Cardiac muscle cell (in vitro differentiated cells and primary cell): ENCODE data around the gene MORN5. TPM values are rescaled to one million over a fixed set of nuclear protein-coding genes. Genes with fewer than 3 reads are reported as not detected.

Experiments
- DNase-seq, 2 donors: peaks; one replicate each; pipeline versions ENCODE4 v3.0.0 to v3.0.0-alpha.2; 2010 to 2017; ENCODE audit warnings: low read depth in 1 of 2, low spot score in 1 of 2
- H3K27ac ChIP-seq: fragments of 200-600 bp; sonication (generic); 2 replicates; pipeline ENCODE4 v1.5.1; 2016
- H3K27me3 ChIP-seq: fragments of 200-600 bp; sonication (generic); 2 replicates; pipeline ENCODE4 v1.6.0; 2016; ENCODE audit warnings: control low read depth
- H3K36me3 ChIP-seq: fragments of 200-600 bp; sonication (generic); 2 replicates; pipeline ENCODE4 v1.5.1; 2016; ENCODE audit warnings: control low read depth
- H3K4me1 ChIP-seq: fragments of 200-600 bp; sonication (generic); 2 replicates; pipeline ENCODE4 v1.8.1; 2017; ENCODE audit warnings: low read depth, mild to moderate bottlenecking, mixed run types
- H3K4me3 ChIP-seq: fragments of 200-600 bp; sonication (generic); 2 replicates; pipeline ENCODE4 v1.5.1; 2016; ENCODE audit warnings: mild to moderate bottlenecking
- H3K9me3 ChIP-seq: fragments of 200-600 bp; sonication (generic); 2 replicates; pipeline ENCODE4 v1.5.1; 2017; ENCODE audit warnings: low read depth, mild to moderate bottlenecking, control low read depth
- CTCF ChIP-seq: IDR thresholded peaks from 2 replicates; pipeline ENCODE4 v1.5.1; 2012; ENCODE audit warnings: low read depth, mild to moderate bottlenecking, low read length
- polyA plus RNA-seq: library from polyadenylated mRNA; unstranded; fragments of >200 nt; fragmentation: Nextera tagmentation; extraction: Ambion mirVana; gene quantifications from 2 replicates; pipeline ENCODE4 v1.2.1, GENCODE V29; 2016
- total RNA-seq: library from RNA; depleted of rRNA; stranded (reverse); fragments of >200 nt; gene quantifications from 2 replicates; pipeline ENCODE4 v1.2.3, GENCODE V29; 2016

The MORN5 gene
- total and polyA plus RNA-seq, 2 experiments from 2014 or later = not detected

- no peaks in the 10 kb centered on the region for H3K4me1 ChIP-seq
- peaks cover 35% of the 10 kb centered on the region for H3K27me3 ChIP-seq
- no peaks in the 10 kb centered on the region for H3K36me3 ChIP-seq
- no peak for TF ChIP-seq CTCF
- DNase-seq = peak in 1 of 2 donors; percentile 24
- H3K4me3 ChIP-seq = no peak overlapping the region
- H3K9me3 ChIP-seq = no peaks in the 10 kb centered on the region
- no peak overlapping the region for H3K27ac ChIP-seq
These were observed 34.0 kb upstream of the MORN5 start for GRCh38 chr9:122125509-122126330.

GRCh38 chr9:122126331-122127261, 33.1 kb upstream of the MORN5 start:
- Histone ChIP-seq H3K4me3 (peak overlapping the region; percentile 10), H3K27me3 (peaks cover 35% of the 10 kb centered on the region), H3K4me1 (no peaks in the 10 kb centered on the region), H3K27ac (no peak overlapping the region), H3K9me3 (no peaks in the 10 kb centered on the region), H3K36me3 (no peaks in the 10 kb centered on the region)
- peak in 1 of 2 donors; percentile 46 for DNase-seq
- peak; percentile 34 for TF ChIP-seq CTCF

- Histone ChIP-seq H3K4me3 (no peak overlapping the region), H3K36me3 (no peaks in the 10 kb centered on the region), H3K27me3 (peaks cover 35% of the 10 kb centered on the region), H3K9me3 (no peaks in the 10 kb centered on the region), H3K4me1 (no peaks in the 10 kb centered on the region), H3K27ac (no peak overlapping the region)
- no peak for TF ChIP-seq CTCF
- no peak for DNase-seq
These were observed 32.3 kb upstream of the MORN5 start for GRCh38 chr9:122127396-122127798.

- peaks cover 35% of the 10 kb centered on the region for H3K27me3 ChIP-seq
- no peak overlapping the region for H3K27ac ChIP-seq
- no peak for TF ChIP-seq CTCF
These were observed 31.4 kb upstream of the MORN5 start for GRCh38 chr9:122128007-122128968.

GRCh38 chr9:122128969-122129343, 30.8 kb upstream of the MORN5 start:
- no peak for TF ChIP-seq CTCF
- Histone ChIP-seq H3K27ac (no peak overlapping the region), H3K4me1 (no peaks in the 10 kb centered on the region), H3K27me3 (peaks cover 35% of the 10 kb centered on the region), H3K9me3 (no peaks in the 10 kb centered on the region), H3K36me3 (no peaks in the 10 kb centered on the region), H3K4me3 (no peak overlapping the region)
- no peak for DNase-seq

More at GRCh38 chr9:122128007-122128968, 31.4 kb upstream of the MORN5 start:
- no peaks in the 10 kb centered on the region for H3K4me1 ChIP-seq
- H3K36me3 ChIP-seq = no peaks in the 10 kb centered on the region
- DNase-seq = no peak
- no peaks in the 10 kb centered on the region for H3K9me3 ChIP-seq
- H3K4me3 ChIP-seq = no peak overlapping the region
